Activated CD8-positive, alpha-beta T cell treated with anti-CD3 and anti-CD28 coated beads, Interleukin-2, amount 10 ng/mL, durations not matched to agents 7 days and 5 days (primary cell): ENCODE measurements around the gene PRIM2. TPM values are rescaled to one million over a fixed set of nuclear protein-coding genes. Genes with fewer than 3 reads are reported as not detected.
"Not testable (repeated sequence)": the region's sequence is repeated elsewhere in the genome, so short reads cannot be mapped to it uniquely, and the experiment has no call there.

Source experiments
- ATAC-seq: fragments of 150-1000 bp; cut with Tn5 transposase; one replicate; pipeline ENCODE4 v1.10.0; 2021; ENCODE audit warnings: moderate library complexity
- CTCF ChIA-PET: fragments of 350-600 bp; sonication (Branson Sonifier 250); formaldehyde crosslinking; loops from one replicate; lab custom pipeline; 2021; ENCODE audit warnings: antibody characterized with exemption; lab: Charles Lee
- POLR2A ChIA-PET: fragments of 350-600 bp; sonication (Branson Sonifier 250); formaldehyde crosslinking; loops from one replicate; lab custom pipeline; 2021; ENCODE audit warnings: antibody characterized with exemption; lab: Charles Lee
- DNase-seq: peaks from one replicate; pipeline ENCODE4 v3.0.0-alpha.2; 2020
- H3K27ac Mint-ChIP-seq: one replicate; pipeline ENCODE4 v1.8.0; 2021; ENCODE audit warnings: mild to moderate bottlenecking, mixed read lengths
- H3K27me3 Mint-ChIP-seq: one replicate; pipeline ENCODE4 v1.8.0; 2021; ENCODE audit warnings: low read depth, mixed read lengths
- H3K36me3 Mint-ChIP-seq: one replicate; pipeline ENCODE4 v1.8.0; 2021; ENCODE audit warnings: low read depth, mixed read lengths
- H3K4me1 Mint-ChIP-seq: one replicate; pipeline ENCODE4 v1.8.0; 2021; ENCODE audit warnings: low read depth, mixed read lengths
- H3K4me3 Mint-ChIP-seq: one replicate; pipeline ENCODE4 v1.8.0; 2021; ENCODE audit warnings: mild to moderate bottlenecking, mixed read lengths
- H3K9me3 Mint-ChIP-seq: one replicate; pipeline ENCODE4 v1.8.0; 2022; ENCODE audit warnings: mixed read lengths; ENCODE audit not compliant: insufficient read depth
- total RNA-seq, 2 experiments: library from RNA; stranded (reverse); gene quantifications; one replicate each; pipeline ENCODE4 v1.2.3, GENCODE V29; 2021

Gene PRIM2
- total RNA-seq, 2 experiments from 2014 or later, result 41.4 to 46.5 TPM

DNA sequence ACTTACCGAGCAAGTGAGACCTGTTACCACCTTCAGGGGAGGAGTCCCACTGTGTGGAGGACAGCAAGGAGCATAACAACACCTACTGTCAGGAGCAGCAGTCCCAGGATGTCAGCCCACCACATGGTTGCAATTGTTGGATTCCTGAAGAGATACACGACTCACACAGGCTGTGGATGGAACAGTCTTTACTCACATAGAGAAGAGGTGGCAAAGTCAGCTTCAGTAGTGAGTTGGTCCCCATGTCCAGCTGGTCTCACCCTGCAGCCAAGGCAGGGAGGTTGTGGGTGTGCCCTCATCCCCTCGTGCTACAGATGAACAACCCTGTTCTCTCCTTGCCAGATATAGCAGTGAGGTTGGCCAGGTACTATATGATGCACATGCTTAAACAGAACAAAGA, 171.1 kb downstream of the PRIM2 start:
- H3K27ac Mint-ChIP-seq, H3K4me3 Mint-ChIP-seq, CTCF ChIA-PET, H3K9me3 Mint-ChIP-seq, POLR2A ChIA-PET, DNase-seq, ATAC-seq, H3K4me1 Mint-ChIP-seq, H3K27me3 Mint-ChIP-seq, H3K36me3 Mint-ChIP-seq: not testable (repeated sequence)

DNA sequence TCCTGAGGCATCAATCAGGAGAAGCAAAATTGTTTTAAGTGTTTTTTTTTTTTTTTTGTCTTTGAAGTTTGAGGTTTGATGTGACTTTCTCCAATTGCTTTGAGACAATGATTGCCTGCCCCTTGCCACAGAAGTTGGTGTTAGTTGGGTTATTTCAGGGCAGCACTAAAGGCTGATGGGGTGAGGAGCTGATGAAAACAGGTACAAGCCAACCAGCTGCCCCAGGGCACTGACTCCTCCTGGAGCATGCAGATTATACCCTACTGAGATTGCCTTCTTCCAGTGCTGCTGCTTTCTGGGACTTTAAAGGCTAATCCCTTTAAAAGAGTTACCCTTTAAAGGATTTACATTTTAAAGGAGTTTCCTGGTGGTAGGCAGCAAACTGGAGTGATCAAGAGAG, 172.5 kb downstream of the PRIM2 start:
- H3K27me3 Mint-ChIP-seq, H3K36me3 Mint-ChIP-seq, CTCF ChIA-PET, H3K9me3 Mint-ChIP-seq, POLR2A ChIA-PET, DNase-seq, ATAC-seq, H3K4me1 Mint-ChIP-seq, H3K27ac Mint-ChIP-seq, H3K4me3 Mint-ChIP-seq: not testable (repeated sequence)

DNA sequence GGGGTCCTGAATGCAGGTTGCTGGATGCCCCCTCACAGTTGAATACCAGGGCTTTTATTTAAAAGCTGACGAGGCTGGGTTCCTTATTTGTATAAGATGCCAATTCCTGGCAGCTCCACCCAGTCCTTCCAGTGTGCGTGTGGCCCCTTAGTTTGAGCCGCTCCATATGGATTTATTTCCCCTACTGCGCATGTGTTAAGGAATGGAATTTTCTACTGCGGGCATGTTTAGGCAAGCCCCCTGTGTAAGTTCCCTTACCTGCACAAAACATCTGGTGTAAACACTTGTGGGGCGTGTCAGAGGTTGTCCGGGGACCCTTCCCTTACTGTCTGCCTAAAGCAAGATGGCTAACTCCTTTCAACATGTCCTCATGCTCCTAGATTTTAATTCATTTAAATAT, 174.4 kb downstream of the PRIM2 start:
- CTCF ChIA-PET, POLR2A ChIA-PET: not testable (repeated sequence)

DNA sequence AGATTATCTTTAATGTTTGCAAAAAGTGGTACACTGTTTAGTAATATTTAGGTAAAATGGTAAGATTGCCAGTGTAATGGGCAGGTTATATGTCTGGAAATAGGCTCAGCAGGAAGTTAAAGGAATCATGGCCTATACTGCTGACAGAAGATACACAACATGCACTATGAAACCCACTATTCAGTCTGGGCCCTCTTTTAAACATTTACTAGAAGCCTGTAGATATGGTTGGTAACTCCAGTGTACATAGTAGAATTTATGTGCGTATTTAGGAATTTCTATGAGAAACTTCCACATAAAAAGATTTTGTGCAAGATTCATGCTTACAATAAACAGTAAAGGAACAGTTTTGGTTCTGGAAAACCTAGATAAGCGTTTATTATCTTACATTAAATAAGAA, 178.8 kb downstream of the PRIM2 start:
- H3K4me1 Mint-ChIP-seq, ATAC-seq, H3K27me3 Mint-ChIP-seq, CTCF ChIA-PET, POLR2A ChIA-PET, H3K27ac Mint-ChIP-seq, H3K36me3 Mint-ChIP-seq, H3K9me3 Mint-ChIP-seq, H3K4me3 Mint-ChIP-seq, DNase-seq: not testable (repeated sequence)

More for the DNA sequence above, 174.4 kb downstream of the PRIM2 start:
- ATAC-seq, H3K36me3 Mint-ChIP-seq, H3K27me3 Mint-ChIP-seq, H3K9me3 Mint-ChIP-seq, H3K27ac Mint-ChIP-seq, H3K4me3 Mint-ChIP-seq, H3K4me1 Mint-ChIP-seq, DNase-seq: not testable (repeated sequence)

DNA sequence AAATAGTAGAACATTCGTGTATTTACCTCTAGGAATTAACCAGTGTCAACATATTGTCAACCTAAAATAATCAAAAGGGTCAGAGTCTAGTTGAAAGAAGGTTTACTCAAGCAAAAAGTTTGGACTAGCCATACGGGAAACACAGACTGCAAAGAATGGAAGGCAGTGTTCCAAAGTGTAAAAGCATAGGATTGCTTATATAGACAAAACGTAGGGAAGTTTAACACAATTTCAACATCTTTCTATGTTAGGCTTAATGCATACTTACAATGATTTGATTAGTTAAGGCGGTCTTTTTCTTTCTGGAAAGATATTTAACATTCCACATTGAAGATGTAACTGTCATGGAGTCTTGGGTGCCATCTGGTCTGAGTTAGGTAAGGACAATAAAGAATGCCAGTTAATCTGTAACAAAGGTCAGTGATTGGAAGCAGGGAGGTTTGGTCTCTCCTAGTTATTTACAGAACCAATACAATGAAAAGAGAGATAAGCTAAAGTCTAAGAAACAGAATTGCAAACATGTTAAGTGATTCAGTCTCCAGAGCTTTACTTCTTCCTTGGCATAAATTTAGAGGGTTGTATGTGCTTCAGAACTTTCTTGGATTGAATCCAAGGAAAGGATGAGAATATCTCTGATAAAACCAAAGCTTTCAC, 183.1 kb downstream of the PRIM2 start:
- H3K27ac Mint-ChIP-seq, CTCF ChIA-PET, H3K36me3 Mint-ChIP-seq, H3K9me3 Mint-ChIP-seq, H3K4me1 Mint-ChIP-seq, ATAC-seq, H3K4me3 Mint-ChIP-seq, H3K27me3 Mint-ChIP-seq, DNase-seq, POLR2A ChIA-PET: not testable (repeated sequence)

DNA sequence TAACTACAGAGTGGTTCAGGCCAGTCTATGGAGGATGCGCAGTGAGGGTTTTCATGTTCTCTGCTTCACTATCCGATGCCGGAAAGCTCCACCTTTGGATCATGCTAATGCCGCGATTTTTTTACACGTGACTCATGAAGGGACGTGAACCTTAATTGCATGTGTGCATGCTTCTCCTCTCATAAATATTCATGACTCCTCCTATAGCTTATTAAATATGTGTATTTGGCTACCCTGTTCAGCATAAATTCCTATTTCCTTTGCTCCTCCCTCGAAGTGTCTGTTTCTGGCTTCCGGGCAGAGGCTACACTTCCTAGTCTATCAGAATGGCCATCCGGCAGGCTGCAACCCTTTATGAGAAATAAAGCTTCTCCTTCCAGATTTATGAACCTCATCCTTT, 185.0 kb downstream of the PRIM2 start:
- DNase-seq, ATAC-seq, POLR2A ChIA-PET, H3K27me3 Mint-ChIP-seq, H3K27ac Mint-ChIP-seq, H3K9me3 Mint-ChIP-seq, H3K4me1 Mint-ChIP-seq, H3K36me3 Mint-ChIP-seq, H3K4me3 Mint-ChIP-seq, CTCF ChIA-PET: not testable (repeated sequence)

DNA sequence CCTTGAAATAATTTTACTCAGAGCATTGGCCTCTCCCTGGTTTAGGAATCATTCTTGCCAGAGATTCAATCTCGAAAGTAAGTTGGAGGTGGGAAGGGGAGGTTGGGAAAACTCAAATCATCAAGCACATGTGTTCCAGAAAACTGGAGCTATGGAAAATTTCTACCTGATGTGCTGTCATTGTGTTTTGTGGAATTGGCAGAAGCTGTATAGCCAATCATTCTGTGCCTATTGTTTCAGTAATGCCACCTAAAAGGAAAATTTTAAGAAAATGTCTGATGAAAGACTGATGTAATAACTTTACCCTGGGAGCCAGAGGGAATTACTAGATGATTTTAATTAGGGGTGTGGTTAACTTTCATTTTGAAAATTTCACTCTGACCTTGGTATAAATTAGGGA, 187.8 kb downstream of the PRIM2 start:
- H3K9me3 Mint-ChIP-seq, H3K4me1 Mint-ChIP-seq, POLR2A ChIA-PET, H3K27me3 Mint-ChIP-seq, CTCF ChIA-PET, H3K27ac Mint-ChIP-seq, ATAC-seq, DNase-seq, H3K4me3 Mint-ChIP-seq, H3K36me3 Mint-ChIP-seq: not testable (repeated sequence)

DNA sequence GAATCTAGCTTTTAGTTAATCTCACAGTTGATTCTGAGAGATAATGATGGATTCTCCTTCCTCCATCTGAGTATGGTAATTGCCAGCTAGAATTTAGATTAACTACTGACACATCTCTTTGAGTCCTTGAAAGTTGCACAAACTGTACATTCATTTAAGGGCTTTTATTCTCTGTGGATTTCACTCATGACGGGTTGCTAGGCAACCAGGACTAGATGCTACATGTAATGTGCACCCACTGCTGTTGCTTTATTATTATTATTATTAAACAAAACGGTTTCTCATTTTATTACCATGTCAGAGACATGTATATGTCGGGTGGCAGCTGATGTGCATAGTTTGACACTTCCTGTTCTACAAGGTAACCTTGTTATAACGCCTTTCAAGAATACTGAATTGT, 193.0 kb downstream of the PRIM2 start:
- H3K4me3 Mint-ChIP-seq, H3K27ac Mint-ChIP-seq, CTCF ChIA-PET, ATAC-seq, POLR2A ChIA-PET, H3K4me1 Mint-ChIP-seq, H3K9me3 Mint-ChIP-seq, DNase-seq, H3K27me3 Mint-ChIP-seq, H3K36me3 Mint-ChIP-seq: not testable (repeated sequence)

DNA sequence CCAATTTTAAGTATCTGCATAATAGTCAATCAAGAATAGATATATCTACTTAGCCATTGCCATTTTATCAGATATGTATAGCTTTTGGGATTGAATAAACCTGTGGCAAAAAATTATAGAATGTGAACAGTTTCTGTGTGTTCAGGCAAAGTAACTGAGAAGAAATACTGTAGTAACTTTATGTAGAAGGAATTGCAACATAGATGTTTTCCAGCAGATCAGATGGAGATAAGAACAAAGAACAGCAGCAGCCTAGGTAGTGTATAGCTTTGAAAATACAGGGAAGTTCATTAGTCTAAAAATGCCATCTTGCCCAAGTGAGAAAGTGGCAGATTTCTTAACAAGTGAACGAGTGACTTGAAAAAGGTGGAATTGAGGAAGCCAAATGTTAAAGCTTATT, 197.7 kb downstream of the PRIM2 start:
- H3K36me3 Mint-ChIP-seq, H3K27me3 Mint-ChIP-seq, POLR2A ChIA-PET, H3K27ac Mint-ChIP-seq, H3K4me1 Mint-ChIP-seq, CTCF ChIA-PET, ATAC-seq, H3K9me3 Mint-ChIP-seq, H3K4me3 Mint-ChIP-seq, DNase-seq: not testable (repeated sequence)

DNA sequence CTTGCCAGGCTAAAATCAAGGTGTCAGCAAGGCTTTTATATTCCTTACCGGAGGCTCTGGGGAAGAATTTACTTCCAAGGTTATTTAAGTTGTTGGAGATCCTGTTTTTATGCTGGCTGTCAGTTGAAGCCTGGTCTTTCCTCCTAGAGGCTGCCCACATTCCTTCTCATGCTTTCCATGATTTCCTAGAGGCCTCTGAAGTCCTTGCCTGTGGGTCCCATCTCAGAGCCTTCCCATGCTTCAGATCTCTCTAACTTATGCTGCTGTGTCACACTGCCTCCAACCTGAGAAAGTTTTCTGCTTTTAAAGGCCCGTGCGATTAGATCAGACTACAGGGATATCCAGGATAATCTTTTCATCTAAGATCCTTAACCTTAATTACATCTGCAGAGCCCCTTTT, 198.4 kb downstream of the PRIM2 start:
- H3K4me3 Mint-ChIP-seq, ATAC-seq, DNase-seq, CTCF ChIA-PET, H3K27me3 Mint-ChIP-seq, H3K36me3 Mint-ChIP-seq, H3K9me3 Mint-ChIP-seq, POLR2A ChIA-PET, H3K27ac Mint-ChIP-seq, H3K4me1 Mint-ChIP-seq: not testable (repeated sequence)

DNA sequence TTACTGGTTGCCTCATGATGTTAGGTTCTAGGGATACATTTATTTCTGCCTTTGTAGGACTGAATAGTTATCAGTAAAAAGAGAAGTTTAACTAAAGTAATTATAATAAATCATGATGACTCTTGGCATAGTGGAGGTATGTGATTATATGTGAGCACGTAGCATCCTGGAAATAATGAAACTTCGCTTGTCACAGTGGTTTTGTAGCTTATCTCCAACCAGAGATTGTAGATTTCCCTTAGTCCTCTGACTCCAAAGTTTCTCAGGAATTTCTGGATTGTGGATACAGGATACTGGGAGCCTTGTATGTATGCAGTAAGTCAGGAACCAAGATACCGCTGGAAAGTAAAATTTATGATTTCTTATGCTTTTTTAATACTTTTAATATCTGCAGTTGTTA, 199.3 kb downstream of the PRIM2 start:
- DNase-seq, ATAC-seq, H3K4me1 Mint-ChIP-seq, H3K9me3 Mint-ChIP-seq, H3K36me3 Mint-ChIP-seq, H3K27ac Mint-ChIP-seq, CTCF ChIA-PET, H3K27me3 Mint-ChIP-seq, H3K4me3 Mint-ChIP-seq, POLR2A ChIA-PET: not testable (repeated sequence)

DNA sequence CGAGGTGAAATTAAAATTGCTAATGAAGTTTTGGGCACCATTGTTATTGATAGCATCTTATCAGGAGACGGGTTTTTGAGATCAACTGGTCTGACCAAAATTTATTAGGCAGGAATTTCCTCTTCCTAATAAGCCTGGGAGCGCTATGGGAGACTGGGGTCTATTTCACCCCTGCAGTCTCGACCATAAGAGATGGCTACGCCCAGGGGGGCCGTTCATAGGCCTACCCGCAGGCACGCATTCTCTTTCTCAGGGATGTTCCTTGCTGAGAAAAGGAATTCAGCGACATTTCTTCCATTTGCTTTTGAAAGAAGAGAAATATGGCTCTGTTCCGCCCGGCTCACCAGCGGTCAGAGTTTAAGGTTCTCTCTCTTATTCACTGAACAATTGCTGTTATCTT, 201.8 kb downstream of the PRIM2 start:
- DNase-seq, H3K9me3 Mint-ChIP-seq, ATAC-seq, POLR2A ChIA-PET, H3K36me3 Mint-ChIP-seq, H3K27me3 Mint-ChIP-seq, CTCF ChIA-PET, H3K4me3 Mint-ChIP-seq, H3K4me1 Mint-ChIP-seq, H3K27ac Mint-ChIP-seq: not testable (repeated sequence)

DNA sequence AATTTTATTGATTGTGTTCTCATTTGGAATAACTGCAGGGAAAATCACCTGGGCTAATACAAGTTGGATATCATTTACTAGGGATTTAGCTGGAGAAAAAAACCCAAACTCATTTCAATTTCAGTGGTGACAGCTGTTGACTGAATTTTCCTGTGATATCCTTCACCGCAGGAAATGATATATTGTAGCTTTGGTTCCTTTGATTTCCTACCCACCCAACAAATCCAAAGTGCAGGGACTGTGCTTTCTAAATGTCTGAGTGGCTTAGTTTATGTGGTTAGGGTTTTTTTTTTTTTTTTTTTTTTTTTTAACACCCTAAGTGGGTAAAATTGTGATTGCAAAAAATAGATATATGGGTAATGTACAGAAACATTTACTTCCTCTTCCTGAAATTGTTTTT, 203.7 kb downstream of the PRIM2 start:
- H3K27me3 Mint-ChIP-seq, H3K36me3 Mint-ChIP-seq, POLR2A ChIA-PET, DNase-seq, H3K4me3 Mint-ChIP-seq, CTCF ChIA-PET, H3K4me1 Mint-ChIP-seq, H3K9me3 Mint-ChIP-seq, H3K27ac Mint-ChIP-seq, ATAC-seq: not testable (repeated sequence)
